Keratinocyte (primary cell): Measurements from ENCODE around the gene RELL2. TPM values are rescaled to one million over a fixed set of nuclear protein-coding genes. Genes with fewer than 3 reads are reported as not detected.

Source experiments
- DNase-seq: peaks from one replicate; pipeline ENCODE4 v3.0.0-alpha.2; 2011; ENCODE audit warnings: low read depth, missing footprints, low spot score
- FAIRE-seq: peaks from 2 replicates; lab custom pipeline; 2011; peaks lifted over from hg19 to GRCh38; lab: Jason Lieb, UNC
- H2AFZ ChIP-seq: 2 replicates; pipeline ENCODE4 v1.6.0; 2012; ENCODE audit warnings: low read length, control low read depth, inconsistent platforms; ENCODE audit not compliant: control insufficient read depth
- H3K27ac ChIP-seq: 2 replicates; pipeline ENCODE4 v1.5.1; 2011; ENCODE audit warnings: low read length; ENCODE audit not compliant: control insufficient read depth, insufficient read depth
- H3K27me3 ChIP-seq: 3 replicates; pipeline ENCODE4 v1.6.0; 2011; ENCODE audit warnings: low read length; ENCODE audit not compliant: control insufficient read depth, insufficient read depth; ENCODE audit errors: extremely low read depth
- H3K36me3 ChIP-seq, 2 experiments: 2 replicates in 1 of 2; 3 replicates in 1 of 2; pipeline ENCODE4 v1.5.1; 2011; ENCODE audit warnings: low read length in 2 of 2, mild to moderate bottlenecking in 1 of 2; ENCODE audit not compliant: control insufficient read depth in 2 of 2, insufficient read depth in 2 of 2; ENCODE audit errors: extremely low read depth in 1 of 2
- H3K4me1 ChIP-seq: 3 replicates; pipeline ENCODE4 v1.5.1; 2011; ENCODE audit warnings: low read length; ENCODE audit not compliant: control insufficient read depth, insufficient read depth; ENCODE audit errors: extremely low read depth
- H3K4me2 ChIP-seq: 3 replicates; pipeline ENCODE4 v1.6.0; 2011; ENCODE audit warnings: low read depth, low read length; ENCODE audit not compliant: control insufficient read depth, insufficient read depth; ENCODE audit errors: extremely low read depth
- H3K4me3 ChIP-seq, 3 experiments: fragments of 200-600 bp in 1 of 3; sonication (generic) in 1 of 3; 2 replicates in 2 of 3; 3 replicates in 1 of 3; pipeline ENCODE4 v1.5.1; 2011 to 2016; ENCODE audit warnings: low read length in 3 of 3, mild to moderate bottlenecking in 3 of 3, control low read depth in 2 of 3, inconsistent platforms in 1 of 3, low read depth in 1 of 3, mixed read lengths in 1 of 3, mixed run types in 1 of 3, moderate library complexity in 1 of 3; ENCODE audit not compliant: control insufficient read depth in 2 of 3, insufficient read depth in 2 of 3; ENCODE audit errors: extremely low read depth in 1 of 3
- H3K79me2 ChIP-seq: 2 replicates; pipeline ENCODE4 v1.6.0; 2012; ENCODE audit warnings: low read length; ENCODE audit not compliant: control insufficient read depth, insufficient read depth
- H3K9ac ChIP-seq: 3 replicates; pipeline ENCODE4 v1.6.0; 2011; ENCODE audit warnings: low read length; ENCODE audit not compliant: control insufficient read depth, insufficient read depth; ENCODE audit errors: extremely low read depth
- H3K9me1 ChIP-seq: 3 replicates; pipeline ENCODE4 v1.6.0; 2011; ENCODE audit warnings: low read length; ENCODE audit not compliant: control insufficient read depth, insufficient read depth; ENCODE audit errors: extremely low read depth
- H3K9me3 ChIP-seq: 2 replicates; pipeline ENCODE4 v1.5.1; 2012; ENCODE audit warnings: low read depth, low read length; ENCODE audit not compliant: control insufficient read depth
- H4K20me1 ChIP-seq: 3 replicates; pipeline ENCODE4 v1.6.0; 2011; ENCODE audit warnings: low read length; ENCODE audit not compliant: control insufficient read depth, insufficient read depth; ENCODE audit errors: extremely low read depth
- CTCF ChIP-seq, 3 experiments: IDR thresholded peaks in 1 of 3; conservative IDR thresholded peaks in 1 of 3; optimal IDR thresholded peaks in 1 of 3; 2 replicates in 2 of 3; 3 replicates in 1 of 3; pipeline versions ENCODE3 to v1.5.1; 2011; ENCODE audit warnings: low read length in 3 of 3, mild to moderate bottlenecking in 3 of 3, moderate library complexity in 2 of 3, control low read depth in 1 of 3, inconsistent platforms in 1 of 3; ENCODE audit not compliant: insufficient read depth in 2 of 3; ENCODE audit errors: extremely low read depth in 1 of 3
- EZH2 ChIP-seq: IDR thresholded peaks from one replicate; pipeline ENCODE4 v1.6.1; 2012; ENCODE audit warnings: inconsistent platforms, mild to moderate bottlenecking, low read length, moderate library complexity
- dilution Hi-C: fragments of 300-500 bp; cut with MboI; formaldehyde crosslinking; loops from one replicate; pipeline ENCODE4 v1.7.0; 2020; ENCODE audit warnings: low sequenced_read_pairs; ENCODE audit not compliant: extremely low pct_ligation_motif_present
- polyA plus RNA-seq, 5 experiments: library from polyadenylated mRNA; depleted of rRNA in 3 of 5; stranded (reverse) in 3 of 5; stranded (forward) in 1 of 5; unstranded in 1 of 5; fragments of >200 nt; gene quantifications; 1 replicate in 1 of 5; 2 replicates in 3 of 5; 3 replicates in 1 of 5; pipeline versions ENCODE4 v1.2.1 to v1.2.3, GENCODE V29; 2011 to 2012; ENCODE audit warnings: missing spikeins in 2 of 5, low read depth in 1 of 5, low replicate concordance in 1 of 5

RELL2 gene
- polyA plus RNA-seq, 1 donor (not counting 4 experiments of a cell fraction or from before 2014, with no cell fraction given), result 8.9 TPM

GRCh38 chr5:141654298-141654697 lies 17.5 kb downstream of the RELL2 start:
- dilution Hi-C loops, result no loop called here

GRCh38 chr5:141655020-141655419 lies 18.2 kb downstream of the RELL2 start:
- no peaks in the 10 kb centered on the region for H3K36me3 ChIP-seq
- no peak overlapping the region for H3K4me3 ChIP-seq
- FAIRE-seq (no peak), DNase-seq (no peak)
- no peaks in the 10 kb centered on the region for H3K79me2 ChIP-seq
- dilution Hi-C loops, result no loop called here
- no peaks in the 10 kb centered on the region for H3K9me3 ChIP-seq
- no peaks in the 10 kb centered on the region for H3K27me3 ChIP-seq
- no peak for TF ChIP-seq EZH2
- H3K27ac ChIP-seq, result no peak overlapping the region
- H3K9me1 ChIP-seq, result no peaks in the 10 kb centered on the region
- H4K20me1 ChIP-seq, result no peaks in the 10 kb centered on the region
- no peak overlapping the region for H3K9ac ChIP-seq
- H2AFZ ChIP-seq, result no peak overlapping the region
- H3K4me2 ChIP-seq, result no peak overlapping the region
- peaks cover 14% of the 10 kb centered on the region for H3K4me1 ChIP-seq

More at GRCh38 chr5:141654298-141654697, 17.5 kb downstream of the RELL2 start:
- Histone ChIP-seq H3K9ac (no peak overlapping the region), H3K27me3 (no peaks in the 10 kb centered on the region), H3K9me1 (no peaks in the 10 kb centered on the region), H3K4me2 (no peak overlapping the region), H3K4me3 (no peak overlapping the region), H4K20me1 (no peaks in the 10 kb centered on the region), H3K36me3 (no peaks in the 10 kb centered on the region), H3K79me2 (no peaks in the 10 kb centered on the region), H3K27ac (no peak overlapping the region), H3K4me1 (peaks cover 14% of the 10 kb centered on the region), H2AFZ (no peak overlapping the region), H3K9me3 (no peaks in the 10 kb centered on the region)
- FAIRE-seq, result no peak
- TF ChIP-seq CTCF (optimal IDR thresholded peaks at IDR 0.05 in 1 of 3, IDR thresholded peaks at IDR 0.05 in 1 of 3, conservative IDR thresholded peaks at IDR 0.05 in 1 of 3; ENCODE audit: extremely low read depth in 1 of 3, insufficient read depth in 2 of 3, low read length in 3 of 3) (no peak), EZH2 (no peak)
- DNase-seq, result no peak

- Histone ChIP-seq H3K4me3 (no peak overlapping the region), H4K20me1 (no peaks in the 10 kb centered on the region), H3K27me3 (no peaks in the 10 kb centered on the region), H3K27ac (no peak overlapping the region), H3K36me3 (no peaks in the 10 kb centered on the region), H3K4me1 (peaks cover 10% of the 10 kb centered on the region), H3K79me2 (no peaks in the 10 kb centered on the region), H3K9me3 (no peaks in the 10 kb centered on the region), H2AFZ (no peak overlapping the region), H3K9me1 (no peaks in the 10 kb centered on the region), H3K9ac (no peak overlapping the region), H3K4me2 (no peak overlapping the region)
- FAIRE-seq, result no peak
- no peak for DNase-seq
- dilution Hi-C loops, result no loop called here
- no peak for TF ChIP-seq EZH2
These were observed 19.6 kb downstream of the RELL2 start for GRCh38 chr5:141656396-141656795.
